ENCODE data around the gene SH3GLB2.
"Not testable (repeated sequence)": the region's sequence is repeated elsewhere in the genome, so short reads cannot be mapped to it uniquely, and the experiment has no call there.

The SH3GLB2 gene

DNA sequence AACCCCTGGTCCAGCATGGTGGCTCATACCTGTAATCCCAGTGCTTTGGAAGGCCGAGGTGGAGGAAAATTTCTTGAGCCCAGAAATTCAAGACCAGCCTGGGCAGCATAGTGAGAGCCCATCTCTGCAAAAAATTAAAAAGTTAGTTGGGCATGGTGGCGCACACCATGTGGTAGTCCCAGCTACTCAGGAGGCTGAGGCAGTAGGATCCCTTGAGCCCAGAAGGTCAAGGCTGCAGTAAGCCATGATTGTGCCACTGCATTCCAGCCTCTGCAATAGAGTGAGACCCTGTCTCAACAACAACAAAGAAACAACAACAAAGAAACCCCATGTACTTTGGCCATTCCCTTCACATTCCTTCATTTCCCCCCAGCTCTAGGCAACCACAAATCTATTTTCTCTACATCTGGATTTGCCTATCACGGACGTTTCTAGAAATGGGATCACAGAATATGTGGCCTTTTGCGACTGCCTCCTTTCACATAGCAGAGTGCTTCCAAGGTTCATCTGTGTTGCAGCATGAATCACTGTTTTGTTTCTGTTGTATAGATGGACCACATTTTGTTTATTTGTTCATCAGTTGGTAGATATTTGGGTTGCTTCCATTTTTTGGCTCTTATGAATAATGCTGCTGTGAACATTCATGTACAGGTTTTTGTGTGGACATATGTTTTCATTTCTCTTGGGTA lies 26.2 kb upstream of the SH3GLB2 start:
- no peak for DNase-seq (ENCODE audit: low read depth in 2 of 2, low spot score in 1 of 2)

DNA sequence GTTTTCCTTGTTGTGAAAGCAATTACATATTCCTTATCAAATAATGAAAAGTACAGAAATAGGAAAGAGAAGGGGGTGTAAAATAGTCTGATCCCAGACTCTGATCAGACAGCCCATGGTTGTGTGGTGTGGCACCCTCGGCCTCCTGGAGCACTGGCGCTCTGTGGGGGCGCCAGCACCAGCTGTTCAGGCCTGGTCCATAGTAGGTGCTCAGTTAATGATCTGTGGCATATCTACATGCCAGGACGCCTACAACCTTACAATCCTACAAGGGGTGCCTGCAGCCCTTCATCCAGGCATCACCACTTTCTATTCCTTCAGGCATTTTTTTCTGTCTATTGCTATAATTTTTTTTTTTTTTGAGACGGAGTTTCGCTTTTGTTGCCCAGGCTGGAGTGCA lies 24.9 kb upstream of the SH3GLB2 start:
- no peak for DNase-seq (ENCODE audit: low read depth in 2 of 2, low spot score in 1 of 2)

DNA sequence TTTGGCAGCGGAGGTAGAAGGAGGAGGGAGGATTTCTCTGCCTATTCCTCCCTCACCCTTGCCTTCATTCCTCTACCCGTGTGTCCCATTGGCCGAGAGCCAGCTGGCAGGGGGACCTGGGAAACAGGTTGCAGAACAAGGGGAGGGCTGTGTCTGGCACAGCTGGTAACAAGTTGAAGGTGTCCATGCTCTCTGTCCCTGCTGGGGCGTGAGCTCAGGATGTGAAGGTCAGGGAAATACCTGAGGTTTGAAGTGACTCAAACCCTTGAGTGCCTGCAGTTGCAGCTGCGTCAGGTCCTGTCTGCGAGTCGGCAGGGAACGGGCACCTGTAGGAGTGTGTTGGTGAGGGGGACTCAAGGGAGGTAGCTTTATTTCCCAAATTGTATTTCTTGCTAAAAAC lies 24.5 kb upstream of the SH3GLB2 start:
- DNase-seq (ENCODE audit: low read depth in 2 of 2, low spot score in 1 of 2) = no peak

DNA sequence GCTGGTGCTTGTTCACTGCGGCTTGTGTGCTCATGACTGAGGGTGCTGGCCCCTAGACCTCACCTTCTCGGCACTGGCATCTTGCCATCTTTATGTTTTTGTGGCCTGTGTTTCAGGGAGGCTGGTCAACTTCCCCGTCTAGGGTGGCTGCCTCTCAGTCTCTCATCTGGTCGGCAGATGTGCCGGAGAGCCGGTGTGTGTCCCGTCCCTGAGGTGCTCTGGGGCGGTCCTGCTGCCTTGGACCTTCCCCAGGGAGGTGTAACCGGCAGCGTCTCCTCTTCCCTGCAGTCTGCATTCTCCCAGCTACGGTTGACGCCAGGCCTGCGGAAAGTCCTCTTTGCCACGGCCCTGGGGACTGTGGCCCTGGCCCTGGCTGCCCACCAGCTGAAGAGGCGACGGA lies 13.9 kb upstream of the SH3GLB2 start:
- no peak for DNase-seq (ENCODE audit: low read depth in 2 of 2, low spot score in 1 of 2)

DNA sequence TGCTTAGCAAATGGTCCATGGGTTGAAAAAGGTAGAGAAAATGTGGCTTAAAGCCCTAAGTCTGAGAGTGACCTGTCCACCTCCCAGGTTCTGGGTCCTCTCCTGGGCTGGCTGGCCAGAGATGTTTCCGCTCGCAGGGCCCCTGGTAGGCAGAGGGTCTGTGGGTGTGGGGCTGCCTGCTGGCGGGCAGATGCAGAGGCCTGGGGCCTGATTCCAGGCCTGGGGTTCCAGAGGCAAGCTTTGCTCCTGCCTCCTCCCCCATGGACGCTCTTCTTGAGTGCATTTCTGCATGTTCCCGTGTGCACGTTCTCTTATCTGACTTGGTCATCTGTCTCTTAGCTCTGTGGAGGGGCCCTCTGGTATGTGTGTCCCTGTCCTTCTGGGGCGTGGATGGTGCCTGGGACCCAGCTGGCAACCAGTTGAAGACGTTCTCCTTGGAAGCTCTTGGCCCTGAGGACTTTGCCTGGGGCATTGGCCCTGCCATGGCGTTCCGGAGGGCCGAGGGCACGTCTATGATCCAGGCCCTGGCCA lies 12.0 kb upstream of the SH3GLB2 start:
- no peak for DNase-seq (ENCODE audit: low read depth in 2 of 2, low spot score in 1 of 2)

DNA sequence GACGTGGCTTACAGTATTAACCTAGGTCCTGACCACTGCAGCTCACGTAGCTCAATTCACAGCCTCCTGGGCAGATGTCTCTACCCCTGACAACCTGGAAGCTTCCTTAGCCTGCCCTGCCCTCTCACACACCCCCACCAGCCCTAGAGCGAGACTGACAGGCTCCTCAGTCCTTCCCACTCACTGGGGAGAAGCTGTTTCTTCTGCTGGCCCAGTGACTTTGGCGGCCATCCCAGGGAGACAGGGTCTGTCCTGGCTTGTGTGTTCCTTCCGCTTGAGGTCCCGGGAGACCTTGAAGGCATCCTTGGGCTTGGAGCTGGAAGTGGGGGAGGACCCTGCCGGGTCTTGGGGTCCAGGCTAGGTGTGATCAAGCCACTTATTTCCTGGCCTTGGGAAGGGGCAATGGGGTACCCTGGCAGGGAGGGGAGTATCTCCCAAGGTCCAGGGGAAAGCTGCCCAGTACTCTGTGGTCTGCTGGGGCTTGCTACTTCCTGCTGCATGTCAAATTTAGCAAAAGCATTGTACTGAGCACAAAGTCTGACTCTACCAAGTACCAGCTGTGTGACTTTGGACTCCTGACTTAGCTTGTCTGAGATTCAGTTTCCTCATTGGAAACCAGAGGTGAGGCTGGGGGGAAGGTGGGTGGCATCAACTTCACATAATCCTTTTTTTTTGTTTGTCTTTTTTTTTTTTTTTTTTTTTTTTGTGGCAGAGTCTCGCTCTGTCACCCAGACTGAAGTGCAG lies 10.2 kb upstream of the SH3GLB2 start:
- no peak for DNase-seq (ENCODE audit: low read depth in 2 of 2, low spot score in 1 of 2)

DNA sequence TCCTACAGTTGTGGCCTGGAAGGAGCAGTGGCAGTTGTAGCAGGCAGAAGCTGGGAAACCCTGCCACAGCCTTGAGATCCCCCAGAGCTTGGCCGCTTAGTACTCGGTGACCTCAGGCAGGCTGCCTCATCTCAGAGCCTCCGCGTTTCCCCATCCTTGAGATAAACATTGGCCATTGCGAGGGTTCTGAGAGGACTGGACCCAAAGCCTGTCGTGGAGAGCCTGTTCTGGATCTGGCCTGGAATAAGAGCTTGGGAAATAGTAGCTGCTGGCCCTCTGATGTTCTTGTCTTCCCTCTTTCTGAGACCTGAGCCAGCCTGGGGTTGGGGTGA lies 9.6 kb upstream of the SH3GLB2 start:
- no peak for DNase-seq (ENCODE audit: low read depth in 2 of 2, low spot score in 1 of 2)

DNA sequence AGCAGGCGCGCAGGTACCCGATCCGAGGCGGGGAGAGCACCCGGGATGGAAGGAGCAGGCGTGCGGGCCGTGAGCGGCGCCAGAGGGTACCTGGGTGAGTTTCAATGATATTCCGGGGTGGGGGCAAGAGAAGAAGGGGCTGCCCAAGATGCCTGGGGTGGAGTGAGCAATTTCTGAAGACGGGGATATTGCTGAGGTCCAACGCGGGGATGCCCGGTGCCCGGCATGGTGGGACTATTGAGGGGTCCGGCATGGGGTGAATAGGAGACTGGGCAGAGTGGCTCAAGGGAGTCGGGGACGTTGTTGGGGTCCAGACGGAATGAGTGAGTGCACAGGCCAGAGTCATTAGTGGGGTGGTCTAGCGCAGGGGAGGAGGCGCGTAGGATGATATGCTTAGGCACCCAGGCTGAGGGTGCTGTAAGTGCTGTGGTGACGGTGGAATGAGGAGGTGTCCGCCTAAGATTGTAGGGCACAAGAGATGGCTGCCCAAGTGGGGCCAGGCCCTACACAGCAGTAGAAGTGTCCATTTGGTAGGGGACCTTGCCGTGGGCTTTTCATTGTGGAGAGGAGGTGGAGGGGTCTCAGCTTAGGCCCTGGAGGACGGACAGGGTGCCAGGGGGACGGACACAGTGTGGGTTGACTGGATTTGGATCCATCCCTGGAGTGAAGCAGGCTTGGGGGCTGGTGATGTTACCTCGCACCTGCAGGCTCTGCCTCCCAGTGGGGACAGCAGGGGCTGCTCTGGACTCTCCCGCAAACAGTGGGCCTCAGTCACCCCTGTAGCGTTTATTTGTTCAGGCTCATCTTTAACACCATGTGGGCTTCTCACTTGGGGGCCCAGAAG lies 9.0 kb upstream of the SH3GLB2 start:
- DNase-seq (ENCODE audit: low read depth in 2 of 2, low spot score in 1 of 2) = no peak

DNA sequence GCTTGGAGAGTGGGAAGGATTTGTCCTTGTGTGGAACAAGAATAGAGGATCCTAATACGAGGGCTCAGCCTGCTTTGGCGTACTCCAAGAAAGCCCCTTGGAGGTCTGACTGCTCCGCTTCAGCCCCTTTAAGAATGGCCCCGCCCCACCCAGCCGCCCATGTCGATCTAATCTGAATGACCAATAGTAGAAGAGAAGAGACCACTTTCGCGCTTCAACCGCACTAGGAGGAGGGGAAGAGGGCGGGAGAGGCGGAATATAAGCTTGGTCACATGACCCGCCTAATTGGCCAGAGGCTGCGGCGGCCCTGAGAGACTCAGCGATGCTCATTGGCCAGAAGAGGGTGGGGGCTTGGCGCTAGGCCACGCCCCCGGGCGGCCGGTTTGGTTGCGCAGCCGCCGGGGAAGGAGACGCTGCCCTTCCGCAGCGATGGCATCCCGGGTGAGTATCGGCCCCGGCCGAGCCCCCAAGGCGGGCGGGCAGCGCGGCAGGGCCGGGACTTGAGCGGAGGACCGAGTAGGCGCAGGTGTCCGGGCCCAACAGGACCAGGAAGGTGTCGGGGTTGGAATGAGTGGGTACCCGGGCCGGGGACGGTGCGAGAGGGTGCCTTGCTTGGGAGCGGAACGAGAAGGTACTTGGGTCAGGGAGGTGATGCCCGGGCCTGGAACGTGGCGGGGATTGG lies 8.3 kb upstream of the SH3GLB2 start, which contains the start of gene MIGA2:
MIGA2 (plus strand) TSS at position 386 of the 682 bp plus-strand sequence. CDS start 3,969 bp downstream, outside the sequence.
- peak; percentile 84 to 90 for DNase-seq (ENCODE audit: low read depth in 2 of 2, low spot score in 1 of 2)

DNA sequence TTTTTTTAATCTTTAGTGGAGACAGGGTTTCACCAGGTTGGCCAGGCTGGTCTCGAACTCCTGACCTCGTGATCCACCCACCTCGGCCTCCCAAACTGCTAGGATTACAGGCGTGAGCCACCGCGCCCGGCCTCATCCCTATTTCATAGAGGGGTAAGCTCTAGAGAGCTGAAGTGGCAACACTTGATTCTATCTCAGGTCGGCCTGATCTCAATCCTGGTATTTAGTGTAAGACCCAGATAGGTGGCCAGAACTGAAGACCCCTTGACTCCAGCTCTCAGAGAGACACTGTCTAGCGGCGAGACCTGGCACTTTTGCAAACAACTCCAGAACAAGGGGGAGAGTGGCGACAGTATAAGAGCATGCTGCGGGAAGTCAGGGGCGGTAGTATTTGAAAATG lies 7.7 kb upstream of the SH3GLB2 start:
- not testable (repeated sequence) for DNase-seq (ENCODE audit: low read depth in 2 of 2, low spot score in 1 of 2)

DNA sequence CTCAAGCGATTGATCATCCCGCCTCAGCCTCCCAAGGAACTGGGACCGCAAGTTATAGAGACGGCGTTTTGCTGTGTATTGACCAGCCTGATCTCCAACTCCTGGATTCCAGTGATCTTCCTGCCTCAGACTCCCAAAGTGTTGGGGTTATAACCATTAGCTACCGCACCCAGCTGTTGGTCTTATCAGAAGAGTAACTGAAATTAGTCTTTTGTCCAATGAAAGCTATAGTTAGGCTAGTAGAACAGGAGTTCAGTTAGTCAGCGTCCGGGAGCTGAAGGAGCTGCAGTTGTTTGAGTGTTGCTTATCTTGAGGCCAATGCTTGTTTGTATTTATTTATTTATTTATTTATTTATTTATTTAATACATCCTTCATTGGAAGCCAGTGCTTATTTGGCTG lies 5.1 kb upstream of the SH3GLB2 start:
- no peak for DNase-seq (ENCODE audit: low read depth in 2 of 2, low spot score in 1 of 2)

DNA sequence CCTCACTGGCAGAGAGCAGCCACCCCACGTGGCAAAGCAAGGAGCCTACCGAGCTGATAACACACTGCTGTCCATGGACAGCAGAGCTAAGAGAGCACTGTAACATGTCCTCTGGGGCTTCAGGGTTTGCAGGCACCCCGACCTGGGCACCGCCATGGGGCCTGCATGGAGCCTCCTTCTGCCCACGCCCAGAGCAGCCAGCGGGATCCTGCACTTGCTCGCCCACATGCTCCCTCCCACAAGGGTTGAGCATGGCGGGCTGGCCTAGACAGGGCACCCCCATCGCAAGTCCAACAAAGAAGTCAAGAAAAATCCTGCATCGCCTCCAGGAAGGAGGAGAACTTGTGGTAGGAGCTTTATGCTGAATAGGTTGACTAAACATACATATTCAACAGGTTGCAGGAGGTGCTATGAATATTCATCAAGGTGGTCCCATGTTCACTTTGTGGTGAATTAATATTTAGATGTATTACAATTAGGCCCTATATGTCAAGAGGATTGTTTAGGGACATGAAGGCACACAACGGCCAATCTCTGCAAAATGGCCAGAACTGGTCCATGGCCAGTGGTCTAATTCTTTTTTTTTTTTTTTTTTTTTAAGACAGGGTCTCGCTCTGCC lies 4.5 kb upstream of the SH3GLB2 start:
- DNase-seq (ENCODE audit: low read depth in 2 of 2, low spot score in 1 of 2) = no peak

DNA sequence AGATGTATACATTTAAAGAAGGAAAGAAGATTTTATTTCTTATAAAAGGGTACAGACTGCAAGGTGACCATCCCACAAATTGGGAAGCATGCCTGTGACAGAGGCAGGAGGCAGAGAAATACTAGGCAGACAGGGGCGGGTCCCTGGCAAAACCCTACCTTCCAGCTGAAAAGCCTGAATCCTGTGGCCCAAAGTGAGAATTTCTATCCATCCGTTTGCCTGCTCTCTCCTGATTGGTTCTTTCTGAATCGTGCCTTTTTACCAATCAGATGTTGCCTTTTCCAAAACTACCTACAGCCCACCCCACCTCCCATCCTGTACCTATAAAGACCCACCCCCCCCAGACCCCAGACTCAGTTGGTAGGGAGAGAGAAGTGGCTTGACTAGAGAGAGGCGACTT lies 3.4 kb upstream of the SH3GLB2 start:
- DNase-seq (ENCODE audit: low read depth in 2 of 2, low spot score in 1 of 2) = no peak

DNA sequence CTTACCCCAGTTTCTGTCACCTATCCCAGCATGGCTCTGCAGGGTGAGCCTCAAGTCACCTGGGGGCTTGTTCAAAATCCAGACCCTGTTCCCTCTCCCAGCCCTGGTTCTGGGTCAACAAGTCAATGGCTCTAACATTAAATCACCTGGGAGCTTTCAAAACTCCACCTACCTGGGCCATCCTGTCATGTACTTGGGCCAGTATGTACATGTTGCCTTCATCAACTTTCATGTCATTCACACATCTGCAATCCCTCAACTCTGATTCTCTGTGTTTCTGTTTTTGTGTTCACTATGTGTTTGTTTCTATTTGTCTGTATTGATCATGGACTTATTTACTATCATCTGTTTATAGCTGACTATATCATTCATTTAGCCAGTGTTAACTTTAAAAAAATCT lies 2.1 kb upstream of the SH3GLB2 start:
- DNase-seq (ENCODE audit: low read depth in 2 of 2, low spot score in 1 of 2) = no peak

DNA sequence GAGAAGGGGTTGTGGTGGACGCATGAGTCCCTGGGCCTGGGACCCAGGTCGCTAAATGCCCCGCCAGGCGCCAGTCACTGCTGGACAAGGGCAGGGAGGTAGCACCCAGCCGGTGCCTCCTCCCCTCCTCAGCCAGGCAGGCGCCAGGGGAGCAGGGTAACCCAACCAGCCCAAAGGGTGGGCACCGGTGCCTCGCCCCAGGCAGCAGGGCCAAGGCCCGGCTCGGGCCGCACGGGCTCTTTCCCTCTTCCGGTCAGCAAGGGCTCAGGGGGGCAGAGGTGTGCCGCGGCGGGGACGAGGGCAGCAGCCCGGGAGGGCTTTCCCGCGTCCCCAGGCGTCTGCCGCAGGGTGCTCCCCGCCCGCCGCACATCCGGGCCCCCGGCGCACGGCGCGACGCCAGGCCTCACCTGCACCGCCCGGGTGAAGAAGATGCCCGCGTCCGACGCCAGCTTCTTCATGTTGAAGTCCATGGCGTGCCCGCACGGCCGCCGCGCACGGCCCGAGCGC lies 393 bp downstream of the SH3GLB2 start:
- peak in 1 of 2 donors; percentile 21 for DNase-seq (ENCODE audit: low read depth in 2 of 2, low spot score in 1 of 2)

DNA sequence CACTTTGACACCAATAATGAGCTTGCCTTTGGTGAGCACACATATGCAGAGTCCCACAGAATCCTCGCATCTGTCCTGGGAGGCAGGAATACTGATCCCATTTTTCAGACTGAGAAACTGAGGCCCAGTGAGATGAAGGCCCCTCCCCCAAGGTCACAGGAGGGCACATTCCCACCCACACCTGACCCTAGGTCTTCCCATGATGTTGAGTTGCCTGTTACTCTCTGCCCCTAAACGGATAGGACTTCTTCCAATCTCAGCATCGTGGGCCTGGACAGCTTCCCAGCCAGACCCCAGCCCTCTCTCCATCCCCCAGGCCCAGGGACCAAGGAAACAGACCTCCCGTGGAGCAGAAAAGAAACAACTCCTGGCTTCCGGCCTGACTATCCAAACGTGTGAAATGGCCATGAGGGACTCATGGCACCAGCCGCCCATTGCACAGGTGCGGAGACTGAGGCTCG lies 877 bp downstream of the SH3GLB2 start:
- no peak for DNase-seq (ENCODE audit: low read depth in 2 of 2, low spot score in 1 of 2)

DNA sequence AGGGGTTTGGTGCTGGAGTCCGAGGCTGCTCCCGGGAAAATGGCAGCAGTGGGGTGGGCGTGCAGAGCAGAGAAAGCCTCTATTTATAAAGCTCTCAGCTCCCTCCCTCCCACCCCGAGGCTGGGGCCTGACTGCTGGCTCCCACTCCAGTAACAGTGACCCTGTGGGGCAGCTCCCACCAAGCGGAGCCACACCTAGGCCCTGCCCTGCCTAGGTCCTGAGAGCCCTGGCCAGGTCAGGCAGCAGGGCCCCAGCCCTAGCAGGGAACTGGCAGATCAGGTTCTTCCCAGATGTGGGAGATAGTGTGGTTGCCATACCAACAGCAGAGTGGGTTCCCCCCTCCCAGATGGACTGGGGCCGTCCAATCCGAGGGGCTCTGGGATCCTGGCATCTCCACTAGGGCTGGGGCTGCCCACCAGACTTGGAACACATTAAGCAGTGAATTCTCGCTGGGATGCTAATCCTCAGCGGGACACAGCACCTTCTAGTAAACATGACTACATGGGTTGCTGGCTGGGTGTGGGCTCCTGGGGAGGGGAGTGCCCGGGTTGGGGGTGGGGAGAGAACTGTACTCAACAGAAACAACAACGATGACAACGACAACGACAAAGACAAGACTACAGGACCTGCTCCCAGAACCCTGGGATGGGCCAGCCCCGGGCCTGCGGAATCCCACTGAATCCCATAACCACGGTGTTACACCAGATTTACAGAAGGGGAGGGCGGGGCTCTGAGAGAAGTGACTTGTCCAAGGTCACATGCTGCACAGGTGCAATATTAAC lies 1.5 kb downstream of the SH3GLB2 start:
- DNase-seq (ENCODE audit: low read depth in 2 of 2, low spot score in 1 of 2) = no peak

DNA sequence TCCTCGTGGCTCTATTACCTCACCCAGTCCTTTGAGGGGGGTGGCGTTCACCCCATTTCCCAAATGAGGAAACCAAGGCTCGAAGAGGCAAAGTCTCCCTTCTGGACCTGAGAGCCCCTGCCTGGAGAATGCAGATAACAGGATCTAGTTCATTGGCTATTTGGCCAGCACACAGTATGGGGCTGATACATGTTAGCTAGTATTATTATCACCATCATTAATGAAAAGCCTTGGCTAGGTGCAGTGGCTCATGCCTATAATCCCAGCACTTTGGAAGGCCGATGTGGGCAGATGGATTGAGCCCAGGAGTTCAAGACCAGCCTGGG lies 4.3 kb downstream of the SH3GLB2 start:
- DNase-seq (ENCODE audit: low read depth in 2 of 2, low spot score in 1 of 2) = no peak

DNA sequence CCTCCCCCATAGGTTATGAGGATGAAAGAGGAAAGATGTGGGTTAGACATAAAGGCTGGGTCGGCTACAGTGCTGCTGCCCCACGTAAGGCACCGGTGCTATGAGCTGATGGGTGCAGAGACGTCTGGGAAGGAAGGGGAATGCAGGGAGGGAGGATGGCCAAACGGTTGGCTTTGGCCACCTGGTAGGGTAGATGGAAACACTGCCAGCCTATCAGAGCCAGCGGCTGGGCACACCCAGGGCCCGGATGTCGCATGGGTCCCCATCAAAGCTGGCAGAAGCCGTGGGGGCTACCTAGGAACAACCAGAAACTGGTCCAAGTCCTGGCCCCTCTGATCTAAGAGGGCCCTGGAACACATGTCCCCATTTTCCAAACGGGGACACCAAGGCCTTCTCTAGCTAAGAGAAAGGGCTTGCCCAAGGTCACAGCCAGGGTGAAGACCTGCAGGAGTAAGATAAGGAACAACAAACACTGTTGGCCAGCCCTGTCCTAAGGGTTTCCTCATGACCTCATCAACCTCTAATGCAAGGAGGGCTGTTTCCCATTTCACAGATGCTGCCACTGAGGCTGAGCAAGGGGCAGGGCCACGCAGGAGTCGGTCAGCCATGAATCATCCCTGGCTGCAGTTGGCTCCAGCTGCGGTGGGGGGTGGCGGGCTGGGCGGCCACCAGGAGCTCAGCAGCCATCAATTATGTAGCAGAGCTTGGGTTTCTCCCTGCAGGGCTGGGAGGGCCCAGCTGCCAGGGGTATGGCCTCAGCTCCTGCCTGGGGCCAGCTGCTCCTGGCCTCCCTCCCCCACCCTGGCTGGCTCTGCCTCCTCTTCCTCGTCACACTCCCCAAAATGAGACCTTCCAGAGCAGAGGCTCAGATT lies 4.9 kb downstream of the SH3GLB2 start:
- no peak for DNase-seq (ENCODE audit: low read depth in 2 of 2, low spot score in 1 of 2)
